Measurements from ENCODE around the gene CDH23.

- TF ChIP-seq EZH2 (IDR thresholded peaks at IDR 0.05; ENCODE audit: low read length, unreplicated experiment) (no peak), CTCF (conservative IDR thresholded peaks at IDR 0.05; ENCODE audit: low read depth, low read length) (no peak)
Measured at GRCh38 chr10:71744897-71745663, 348.4 kb downstream of the CDH23 start.
